CD1c-positive myeloid dendritic cell (primary cell): ENCODE measurements around the gene NUP43.
"Not testable (repeated sequence)": the region's sequence is repeated elsewhere in the genome, so short reads cannot be mapped to it uniquely, and the experiment has no call there.

Experiments
- DNase-seq: peaks from one replicate; pipeline ENCODE4 v3.0.0-alpha.2; 2016; ENCODE audit errors: extremely low spot score

The NUP43 gene

DNA sequence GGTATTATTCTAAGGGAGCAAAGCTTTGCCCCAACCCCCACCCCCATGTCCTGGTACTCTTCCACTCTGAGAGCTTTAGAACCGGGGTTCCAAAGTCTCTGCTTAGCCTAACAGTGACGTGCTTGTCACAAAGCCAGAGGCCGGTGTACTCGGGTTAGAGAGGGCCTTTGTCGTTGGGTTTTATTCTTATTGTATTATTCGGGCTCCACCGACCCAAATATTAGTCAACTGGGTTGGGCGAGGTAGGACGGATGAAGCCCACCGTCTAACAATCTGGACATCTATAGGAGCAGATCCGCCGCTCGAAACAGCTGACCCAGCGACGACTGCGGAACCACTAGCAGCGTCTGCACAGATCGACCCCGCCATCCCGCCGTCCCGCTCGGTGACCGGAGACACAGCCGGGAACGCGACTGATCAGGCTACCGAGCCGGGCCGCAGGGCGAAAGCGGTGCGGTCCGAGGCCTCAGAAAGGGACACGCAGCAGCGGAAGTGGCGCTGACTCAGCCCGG, 2.8 kb upstream of the NUP43 start:
- not testable (repeated sequence) for DNase-seq

DNA sequence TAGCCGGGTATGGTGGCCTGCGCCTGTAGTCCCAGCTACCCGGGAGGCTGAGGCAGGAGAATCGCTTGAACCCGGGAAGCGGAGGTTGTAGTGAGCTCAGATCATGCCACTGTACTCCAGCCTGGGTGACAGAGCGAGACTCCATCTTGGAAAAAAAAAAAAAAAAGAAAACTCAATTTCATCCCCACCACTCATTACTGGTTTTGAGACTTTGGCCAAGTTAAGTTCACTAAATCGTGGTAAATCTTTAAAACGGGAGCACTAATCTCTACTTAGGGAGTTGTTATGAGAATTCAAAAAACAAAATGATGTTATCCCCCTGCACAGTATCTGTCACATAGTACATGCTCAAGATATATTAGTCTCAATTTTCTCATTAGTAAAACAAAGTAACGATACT, 1.1 kb downstream of the NUP43 start:
- DNase-seq, result not testable (repeated sequence)

DNA sequence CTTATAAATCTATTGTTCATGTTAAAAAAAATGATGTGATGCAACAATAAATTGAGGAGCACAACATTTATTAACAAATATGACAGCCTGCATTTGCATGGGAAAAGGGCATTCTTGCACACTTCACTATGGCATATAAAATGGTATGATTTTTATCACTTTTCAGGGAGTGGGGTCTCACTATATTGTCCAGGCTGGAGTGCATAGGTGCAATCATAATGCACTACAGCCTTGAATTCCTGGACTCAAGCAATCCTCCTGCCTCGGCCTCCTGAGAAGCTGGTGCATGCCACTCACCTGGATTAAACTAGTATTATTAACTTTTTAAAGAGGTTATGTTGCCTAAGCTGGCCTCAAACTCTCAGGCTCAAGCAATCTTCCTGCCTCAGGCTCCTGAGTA, 11.4 kb downstream of the NUP43 start:
- DNase-seq, result no peak

DNA sequence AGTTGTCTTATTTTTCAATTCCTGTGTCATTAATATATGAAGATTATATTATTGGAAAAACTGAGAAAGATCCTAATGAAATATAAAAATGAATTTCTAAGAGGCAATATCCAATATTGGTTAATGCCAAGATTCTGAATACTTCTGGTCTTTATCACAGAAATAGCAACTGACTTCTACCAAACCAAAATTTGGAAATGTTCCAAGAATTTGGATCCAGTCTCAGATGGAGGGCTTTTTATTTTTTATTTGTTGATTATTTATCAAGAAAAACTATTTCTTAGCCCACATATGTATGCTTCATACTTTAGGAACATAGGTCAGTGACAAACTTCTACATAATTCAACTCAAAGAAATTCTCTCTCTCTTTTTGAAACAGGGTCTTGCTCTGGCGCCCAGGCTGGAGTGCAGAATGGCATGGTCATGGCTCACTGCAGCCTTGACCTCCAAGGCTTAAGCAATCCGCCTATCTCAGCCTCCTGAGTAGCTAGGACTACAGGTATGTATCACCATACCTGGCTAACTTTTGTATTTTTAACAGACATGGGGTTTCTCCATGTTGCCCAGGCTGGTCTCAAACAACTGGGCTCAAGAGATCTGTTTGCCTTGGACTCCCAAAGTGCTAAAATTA, 13.1 kb downstream of the NUP43 start:
- DNase-seq, result no peak

GRCh38 chr6:149729824-149730223, 16.5 kb downstream of the NUP43 start:
- peak; percentile 31 for DNase-seq

DNA sequence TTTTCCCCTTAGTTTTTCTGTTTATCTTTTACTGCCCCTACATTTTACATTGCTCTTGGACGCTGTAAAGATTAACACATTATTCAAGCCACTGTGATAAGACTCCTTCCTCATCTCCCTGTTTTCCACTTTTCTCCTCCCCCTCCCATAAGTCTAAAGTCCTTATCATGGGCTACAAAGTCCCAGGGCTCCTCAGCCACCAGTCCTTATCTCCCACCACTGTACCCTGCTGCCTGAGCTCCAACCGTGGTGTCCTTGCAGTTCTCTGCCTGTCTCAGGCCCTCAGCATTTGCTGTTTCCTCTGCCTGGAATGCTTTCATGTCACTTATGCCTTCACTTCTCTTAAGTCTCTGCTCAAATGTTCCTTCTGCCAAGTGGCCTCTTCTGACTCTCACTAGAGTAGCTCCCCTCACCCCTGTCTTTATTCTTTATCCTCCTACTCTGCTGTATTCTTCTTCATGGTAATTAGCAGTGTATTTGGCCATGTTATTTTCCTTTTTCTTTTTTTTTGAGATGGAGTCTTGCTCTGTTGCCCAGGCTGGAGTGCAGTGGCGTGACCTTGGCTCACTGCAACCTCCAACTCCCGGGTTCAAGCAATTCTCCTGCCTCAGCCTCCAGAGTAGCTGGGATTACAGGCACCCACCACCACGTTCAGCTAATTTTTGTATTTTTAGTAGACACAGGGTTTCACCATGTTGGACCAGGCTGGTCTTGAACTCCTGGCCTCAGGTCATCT, 17.7 kb downstream of the NUP43 start:
- DNase-seq, result no peak

- DNase-seq, result peak; percentile 42
Measured at GRCh38 chr6:149727793-149728498, 18.4 kb downstream of the NUP43 start.

- DNase-seq, result no peak
Measured at GRCh38 chr6:149725785-149726184, 20.5 kb downstream of the NUP43 start.

DNA sequence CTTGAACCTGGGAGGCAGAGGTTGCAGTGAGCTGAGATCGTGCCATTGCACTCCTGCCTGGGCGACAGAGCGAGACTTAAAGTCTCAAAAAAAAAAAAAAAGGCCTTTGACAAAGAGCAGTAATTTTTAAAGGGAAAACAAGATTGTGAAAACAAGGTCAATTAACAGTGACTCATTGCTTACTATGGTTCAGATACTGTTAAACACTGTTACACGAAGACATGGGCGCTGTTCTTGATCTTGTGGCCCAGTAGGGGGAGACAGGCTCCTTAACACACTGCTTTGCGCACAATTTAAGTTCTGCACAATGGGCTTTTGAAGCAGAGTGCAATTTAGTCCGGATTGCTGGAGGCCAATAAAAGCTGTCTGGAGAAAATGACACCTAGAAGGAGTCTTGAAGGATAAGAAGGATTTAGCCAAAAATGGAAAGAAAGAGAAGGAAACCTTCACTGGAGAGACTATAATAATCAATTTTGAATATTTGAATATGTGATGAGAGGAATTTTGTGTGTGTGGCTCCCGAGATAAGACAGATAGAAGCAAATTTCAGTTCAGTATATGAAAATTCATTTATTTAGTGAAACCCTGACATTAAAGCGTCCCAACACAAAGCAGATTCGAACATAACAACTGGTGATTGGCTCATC, 22.4 kb downstream of the NUP43 start:
- peak; percentile 61 for DNase-seq

GRCh38 chr6:149723262-149723661, 23.1 kb downstream of the NUP43 start:
- DNase-seq, result no peak

- no peak for DNase-seq
Measured at GRCh38 chr6:149719531-149719930, 26.8 kb downstream of the NUP43 start.

DNA sequence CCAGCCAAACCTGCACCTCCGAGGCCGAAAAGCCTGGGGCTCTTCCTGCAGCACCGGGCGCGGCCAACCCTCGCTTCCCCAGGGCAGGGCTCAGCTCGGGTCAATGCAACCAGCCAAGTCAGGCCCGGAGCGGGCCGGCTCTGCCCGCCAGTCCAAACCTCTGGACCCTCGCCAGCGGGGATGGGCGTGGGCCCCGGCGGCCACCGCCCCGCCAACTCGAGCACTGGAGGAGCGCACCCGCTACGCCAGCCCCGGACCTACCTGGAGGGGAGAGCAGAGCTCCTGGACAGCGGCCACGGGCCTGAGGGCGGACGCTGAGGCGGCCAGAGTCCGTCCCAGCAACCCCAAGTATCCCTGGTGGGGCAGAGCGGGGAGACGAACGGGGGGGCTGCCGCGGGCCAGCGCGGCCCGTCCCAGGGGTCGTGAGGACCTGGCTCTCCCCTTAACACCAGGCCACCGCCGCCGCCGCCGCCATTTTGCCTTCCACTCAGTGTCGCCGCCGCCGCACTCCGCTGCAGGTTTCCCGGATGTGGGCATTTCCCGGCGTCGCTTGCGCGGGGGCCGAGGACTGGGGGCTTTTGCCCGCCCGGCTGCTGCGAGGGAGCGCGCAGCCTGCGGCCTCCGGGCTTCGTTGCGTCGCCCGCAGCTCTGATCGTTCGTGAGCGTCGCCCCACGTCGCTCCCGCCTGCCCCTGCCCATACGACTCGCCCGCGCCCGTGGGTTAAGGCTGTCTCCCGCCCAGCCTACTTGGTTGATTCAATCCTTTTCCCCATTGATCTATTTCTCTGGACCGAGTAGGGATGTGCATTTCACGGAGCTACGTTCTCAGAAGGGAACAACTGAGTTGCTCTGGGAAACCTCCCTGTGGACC, 28.5 kb downstream of the NUP43 start, which contains the start of gene LATS1:
TSS of gene LATS1 (minus strand) at position 514 of the 871 bp plus-strand sequence. CDS start 15,975 bp downstream, outside the sequence.
- peak; percentile 91 for DNase-seq

GRCh38 chr6:149717255-149717587, 29.1 kb downstream of the NUP43 start:
- DNase-seq, result peak; percentile 15

GRCh38 chr6:149716181-149716963, 30.0 kb downstream of the NUP43 start:
- DNase-seq, result peak; percentile 12

DNA sequence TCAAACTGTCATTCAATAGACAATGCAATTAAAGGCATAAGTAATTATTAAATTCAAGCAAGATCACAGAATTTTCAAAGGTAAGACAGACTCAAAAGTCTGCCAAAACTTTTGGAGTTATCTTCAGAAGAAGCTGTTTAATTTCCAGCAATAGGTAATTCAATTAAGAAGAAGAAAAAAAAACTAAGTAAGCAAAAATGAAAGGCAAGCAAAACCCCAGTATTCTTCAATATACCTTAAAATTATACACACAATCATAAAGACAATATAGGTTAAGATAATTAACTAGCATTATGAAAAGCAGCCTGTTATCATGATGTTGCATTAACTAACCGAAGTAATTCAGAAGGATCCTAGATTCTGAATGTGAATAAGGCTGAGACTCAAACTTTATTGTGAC, 31.9 kb downstream of the NUP43 start:
- no peak for DNase-seq

DNA sequence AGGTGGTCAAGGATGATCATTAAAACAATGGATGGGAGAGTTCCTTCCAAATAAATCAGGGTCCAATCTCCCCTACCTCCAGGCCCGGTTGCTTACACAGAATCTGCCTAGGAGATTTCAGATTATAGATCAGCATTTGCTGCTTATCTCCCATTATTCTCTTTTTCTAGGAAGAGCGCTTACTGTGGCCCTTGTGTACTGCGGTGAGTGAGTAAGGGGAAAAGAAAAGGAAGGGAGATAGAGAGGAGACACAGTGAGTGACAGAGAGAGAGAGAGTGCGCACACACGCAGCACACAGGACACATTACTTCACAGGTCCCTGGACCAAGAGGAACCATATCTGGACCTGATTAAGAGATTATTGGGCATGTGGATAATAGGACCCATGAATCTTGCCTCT, 34.6 kb downstream of the NUP43 start:
- no peak for DNase-seq

GRCh38 chr6:149701714-149702113, 44.6 kb downstream of the NUP43 start:
- no peak for DNase-seq

- no peak for DNase-seq
Measured at GRCh38 chr6:149699150-149699549, 47.2 kb downstream of the NUP43 start.

DNA sequence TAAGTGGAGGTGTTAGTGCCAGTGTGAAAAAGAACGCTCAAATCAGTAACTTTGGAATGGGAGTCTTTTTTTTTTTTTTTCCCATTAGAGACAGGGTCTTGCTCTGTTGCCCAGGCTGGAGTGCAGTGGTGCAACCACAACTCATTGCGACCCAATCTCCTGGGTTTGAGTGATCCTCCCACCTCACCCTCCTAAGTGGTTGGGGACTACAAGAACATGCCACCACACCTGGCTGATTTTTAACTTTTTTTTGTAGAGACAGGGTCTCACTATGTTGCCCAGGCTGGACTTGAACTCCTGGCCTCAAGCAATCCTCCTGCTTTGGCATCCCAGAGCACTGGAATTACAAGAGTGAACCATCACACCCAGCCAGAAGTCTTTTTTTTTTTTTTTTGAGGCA, 48.2 kb downstream of the NUP43 start:
- DNase-seq, result no peak

GRCh38 chr6:149696901-149697300, 49.4 kb downstream of the NUP43 start:
- no peak for DNase-seq
